AG09309 (cell line): ENCODE data around the gene RESF1.

Experiments used
- DNase-seq: peaks from one replicate; pipeline ENCODE4 v3.0.0-alpha.2; 2010; ENCODE audit warnings: low read depth
- H3K4me3 ChIP-seq: 2 replicates; pipeline ENCODE4 v1.5.1; 2011; ENCODE audit warnings: mild to moderate bottlenecking, low read depth, low read length, moderate library complexity; ENCODE audit not compliant: control insufficient read depth
- TF ChIP-seq, protein P1 (sequence below): IDR thresholded peaks from 2 replicates; pipeline ENCODE4 v1.5.1; 2011; ENCODE audit warnings: mild to moderate bottlenecking, low read depth, low read length, inconsistent platforms; ENCODE audit not compliant: insufficient read depth, control insufficient read depth; ENCODE audit errors: missing control alignments

The RESF1 gene

GRCh38 chr12:31950492-31950891 is 8.7 kb upstream of the RESF1 start:
- TF ChIP-seq, protein P1, sequence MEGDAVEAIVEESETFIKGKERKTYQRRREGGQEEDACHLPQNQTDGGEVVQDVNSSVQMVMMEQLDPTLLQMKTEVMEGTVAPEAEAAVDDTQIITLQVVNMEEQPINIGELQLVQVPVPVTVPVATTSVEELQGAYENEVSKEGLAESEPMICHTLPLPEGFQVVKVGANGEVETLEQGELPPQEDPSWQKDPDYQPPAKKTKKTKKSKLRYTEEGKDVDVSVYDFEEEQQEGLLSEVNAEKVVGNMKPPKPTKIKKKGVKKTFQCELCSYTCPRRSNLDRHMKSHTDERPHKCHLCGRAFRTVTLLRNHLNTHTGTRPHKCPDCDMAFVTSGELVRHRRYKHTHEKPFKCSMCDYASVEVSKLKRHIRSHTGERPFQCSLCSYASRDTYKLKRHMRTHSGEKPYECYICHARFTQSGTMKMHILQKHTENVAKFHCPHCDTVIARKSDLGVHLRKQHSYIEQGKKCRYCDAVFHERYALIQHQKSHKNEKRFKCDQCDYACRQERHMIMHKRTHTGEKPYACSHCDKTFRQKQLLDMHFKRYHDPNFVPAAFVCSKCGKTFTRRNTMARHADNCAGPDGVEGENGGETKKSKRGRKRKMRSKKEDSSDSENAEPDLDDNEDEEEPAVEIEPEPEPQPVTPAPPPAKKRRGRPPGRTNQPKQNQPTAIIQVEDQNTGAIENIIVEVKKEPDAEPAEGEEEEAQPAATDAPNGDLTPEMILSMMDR = no peak
- H3K4me3 ChIP-seq = no peak overlapping the region
- no peak for DNase-seq

DNA sequence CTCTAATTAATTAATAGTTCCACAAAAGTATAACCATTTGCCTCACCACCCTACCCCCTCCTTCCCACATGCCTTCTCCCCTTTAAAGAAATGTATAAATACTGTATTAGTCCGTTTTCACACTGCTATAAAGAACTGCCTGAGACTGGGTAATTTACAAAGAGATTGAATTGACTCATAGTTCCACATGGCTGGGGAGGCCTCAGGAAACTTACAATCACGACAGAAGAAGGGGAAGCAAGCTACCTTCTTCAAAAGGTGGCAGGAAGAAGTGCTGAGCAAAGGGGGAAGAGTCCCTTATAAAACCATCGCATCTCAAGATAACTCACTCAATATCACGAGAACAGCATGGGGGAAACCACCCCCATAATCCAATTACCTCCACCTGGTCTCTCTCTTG is 8.2 kb upstream of the RESF1 start:
- TF ChIP-seq, protein P1 = no peak

DNA sequence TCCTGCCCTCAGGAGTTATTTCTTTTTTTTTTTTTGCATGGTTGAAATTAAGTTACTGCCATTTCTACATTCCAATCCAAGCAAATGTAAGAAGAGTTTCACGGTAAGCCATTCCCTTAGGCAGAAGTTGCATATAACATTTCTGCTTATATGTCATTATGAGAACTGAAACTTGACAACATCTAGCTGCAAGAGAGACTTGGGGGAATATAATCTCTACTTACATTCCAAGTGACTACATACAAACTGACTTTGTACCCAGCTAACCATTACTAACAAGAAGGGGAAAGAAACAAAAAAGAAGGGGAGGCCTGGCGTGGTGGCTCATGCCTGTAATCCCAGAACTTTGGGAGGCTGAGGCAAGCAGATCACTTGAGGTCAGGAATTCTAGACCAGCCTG is 7.3 kb upstream of the RESF1 start:
- DNase-seq = no peak
- TF ChIP-seq, protein P1 = no peak
- no peak overlapping the region for H3K4me3 ChIP-seq

More for the DNA sequence above, 8.2 kb upstream of the RESF1 start:
- no peak overlapping the region for H3K4me3 ChIP-seq
- DNase-seq = no peak

GRCh38 chr12:31952418-31952817 is 6.8 kb upstream of the RESF1 start:
- TF ChIP-seq, protein P1 = no peak
- no peak overlapping the region for H3K4me3 ChIP-seq
- no peak for DNase-seq

DNA sequence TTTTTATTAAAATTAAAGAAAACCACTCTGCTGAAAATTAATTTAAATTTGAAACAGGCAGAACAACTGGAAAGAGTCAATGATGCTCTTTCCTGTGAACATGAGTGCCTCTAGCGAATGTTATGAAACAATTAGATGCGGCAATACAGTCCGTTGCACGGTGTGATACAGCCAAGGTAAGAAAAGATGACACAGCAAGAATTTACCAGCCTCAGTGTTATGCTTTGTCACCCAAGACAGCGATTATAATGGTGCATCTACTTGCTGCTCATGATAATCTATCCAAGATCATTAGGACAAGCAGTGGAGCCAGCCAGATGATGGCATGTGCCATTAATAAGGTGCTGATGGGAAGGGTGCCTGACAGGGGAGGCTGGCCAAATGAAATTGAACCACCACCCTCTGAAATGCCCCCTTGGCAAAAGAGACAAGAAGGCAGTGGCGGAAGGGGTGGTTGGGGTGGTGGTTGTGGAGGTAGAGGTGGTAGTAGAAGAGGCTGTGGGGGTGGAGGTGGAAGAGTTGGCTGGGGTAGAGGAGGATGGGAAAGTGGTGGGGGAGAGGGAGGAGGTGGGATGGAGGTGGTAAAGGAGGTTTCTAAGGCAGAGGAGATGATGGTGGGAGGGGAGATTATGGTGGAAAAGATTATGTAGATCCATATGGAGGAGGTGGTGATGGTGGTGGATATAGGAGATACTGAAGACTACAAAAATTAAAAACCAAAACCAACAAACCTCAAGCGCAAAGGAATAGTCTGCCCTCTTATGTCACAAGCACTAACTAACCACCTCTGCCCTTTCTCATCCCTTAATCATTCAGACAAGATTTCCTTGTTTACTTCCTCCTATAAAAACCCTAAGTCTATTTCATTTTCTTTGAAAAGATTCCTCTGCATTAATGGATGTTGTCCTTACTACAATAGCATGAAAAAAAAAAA is 4.0 kb upstream of the RESF1 start:
- TF ChIP-seq, protein P1 = no peak
- no peak overlapping the region for H3K4me3 ChIP-seq
- DNase-seq = no peak

DNA sequence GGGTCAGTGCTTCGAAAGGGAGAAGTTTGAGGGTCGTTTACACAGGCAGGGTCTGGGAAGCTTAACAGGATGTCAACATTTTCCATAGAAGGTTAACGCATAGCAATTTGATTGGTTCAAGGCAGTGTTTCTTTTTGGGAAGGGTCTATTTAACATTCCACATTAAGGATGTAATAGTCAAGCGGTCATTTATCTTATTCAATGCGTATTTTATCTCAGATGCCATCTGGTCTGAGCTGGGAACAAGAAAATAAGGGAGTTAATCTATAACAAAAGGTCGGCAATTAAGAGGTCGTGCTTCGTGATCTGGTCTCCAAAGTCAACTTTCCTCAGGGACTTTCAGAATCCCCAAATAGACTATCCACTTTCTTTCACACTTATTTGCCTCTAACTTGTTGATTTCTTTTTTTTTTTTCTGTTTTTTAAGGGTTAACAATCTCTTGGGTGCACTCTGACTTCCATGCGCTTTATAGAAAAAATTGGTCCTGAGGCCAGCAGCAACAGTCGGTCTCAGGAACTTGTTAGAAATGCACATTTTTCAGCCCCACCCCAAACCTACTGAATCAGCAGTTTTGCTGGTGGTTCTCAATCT is 550 bp upstream of the RESF1 start:
- H3K4me3 ChIP-seq = peak overlapping the region; percentile 72
- TF ChIP-seq, protein P1 = no peak
- DNase-seq = peak; percentile 14
